OCI-LY7 (cell line): ENCODE measurements around the gene LRBA. TPM values are rescaled to one million over a fixed set of nuclear protein-coding genes. Genes with fewer than 3 reads are reported as not detected.
"Not testable (repeated sequence)": the region's sequence is repeated elsewhere in the genome, so short reads cannot be mapped to it uniquely, and the experiment has no call there.

ENCODE experiments used
- BruUV-seq: library from RNA; stranded (reverse); fragments of 400-500 nt; replicated peaks from 2 replicates; lab custom pipeline; 2021; lab: Mats Ljungman, UMichigan
- CTCF ChIA-PET: fragments of 300-600 bp; sonication (Branson Sonifier 250); formaldehyde crosslinking; loops from one replicate; lab custom pipeline; 2022; ENCODE audit warnings: antibody characterized with exemption; ENCODE audit not compliant: unreplicated experiment; lab: Charles Lee
- POLR2A ChIA-PET: fragments of 300-600 bp; sonication (Branson Sonifier 250); formaldehyde crosslinking; loops from one replicate; lab custom pipeline; 2022; ENCODE audit warnings: antibody characterized with exemption; lab: Charles Lee
- DNase-seq: peaks from one replicate; pipeline ENCODE4 v3.0.0-alpha.2; 2015; ENCODE audit warnings: low spot score
- H2AFZ ChIP-seq: fragments of 200-600 bp; sonication (generic), shearing (Covaris generic); 2 replicates; pipeline ENCODE4 v1.6.1; 2014; ENCODE audit warnings: mild to moderate bottlenecking, antibody characterized with exemption, low read length, moderate library complexity
- H3K27ac ChIP-seq: fragments of 200-600 bp; sonication (generic); 2 replicates; pipeline ENCODE4 v1.5.1; 2014; ENCODE audit warnings: mixed run types, low read depth, mild to moderate bottlenecking, moderate library complexity, low read length, inconsistent platforms; ENCODE audit not compliant: poor library complexity, severe bottlenecking
- H3K36me3 ChIP-seq: fragments of 200-600 bp; sonication (generic); 2 replicates; pipeline ENCODE4 v1.6.1; 2014; ENCODE audit warnings: mild to moderate bottlenecking, antibody characterized with exemption, low read length, moderate library complexity, mixed read lengths; ENCODE audit not compliant: insufficient read depth
- H3K4me1 ChIP-seq: fragments of 200-600 bp; sonication (generic); 2 replicates; pipeline ENCODE4 v1.5.1; 2014; ENCODE audit warnings: mild to moderate bottlenecking, low read length; ENCODE audit not compliant: insufficient read depth, poor library complexity, severe bottlenecking
- H3K4me2 ChIP-seq: fragments of 200-600 bp; sonication (generic); 2 replicates; pipeline ENCODE4 v1.6.1; 2014; ENCODE audit warnings: mild to moderate bottlenecking, low read length
- H3K4me3 ChIP-seq: fragments of 200-600 bp; sonication (generic); 2 replicates; pipeline ENCODE4 v1.5.1; 2014; ENCODE audit warnings: mild to moderate bottlenecking, low read depth, low read length; ENCODE audit not compliant: poor library complexity, severe bottlenecking
- H3K79me2 ChIP-seq: fragments of 200-600 bp; sonication (generic); 2 replicates; pipeline ENCODE4 v1.6.1; 2016; ENCODE audit warnings: low read depth, mild to moderate bottlenecking, low read length, moderate library complexity, mixed read lengths; ENCODE audit not compliant: insufficient read depth
- H3K9me2 ChIP-seq: fragments of 200-600 bp; sonication (generic); 2 replicates; pipeline ENCODE4 v1.6.1; 2016; ENCODE audit warnings: mild to moderate bottlenecking, low read length, mixed read lengths; ENCODE audit not compliant: insufficient read depth
- H3K9me3 ChIP-seq: fragments of 200-600 bp; sonication (generic); 2 replicates; pipeline ENCODE4 v1.6.1; 2014; ENCODE audit warnings: mild to moderate bottlenecking, mixed run types, low read length, mixed read lengths
- H4K20me1 ChIP-seq: fragments of 200-600 bp; sonication (generic); 2 replicates; pipeline ENCODE4 v1.6.1; 2014; ENCODE audit warnings: mild to moderate bottlenecking, antibody characterized with exemption, low read length, moderate library complexity, mixed read lengths; ENCODE audit not compliant: insufficient read depth
- EZH2phosphoT487 ChIP-seq: fragments of 200-600 bp; sonication (generic); IDR thresholded peaks from 2 replicates; pipeline ENCODE4 v1.6.1; 2018; ENCODE audit warnings: low read depth, borderline replicate concordance, mild to moderate bottlenecking, mixed run types, antibody characterized with exemption, low read length, moderate library complexity, mixed read lengths
- intact Hi-C: fragments of 100-400 bp; cut with micrococcal nuclease; formaldehyde crosslinking; loops from one replicate; pipeline ENCODE4 v1.10.0; 2022; ENCODE audit not compliant: unreplicated experiment
- total RNA-seq, 2 experiments: library from RNA; depleted of rRNA in 1 of 2; stranded (reverse); fragments of >200 nt in 1 of 2; shearing (Covaris generic) in 1 of 2; gene quantifications; 2 replicates each; pipeline ENCODE4 v1.2.3, GENCODE V29; 2014 to 2022
- TF ChIP-seq, protein P1 (sequence below): fragments of 200-600 bp; sonication (generic); conservative IDR thresholded peaks from 2 replicates; pipeline ENCODE4 v1.5.1; 2014; ENCODE audit warnings: mild to moderate bottlenecking, antibody characterized with exemption, low read length, moderate library complexity, mixed read lengths

Gene LRBA
- total RNA-seq, 2 experiments from 2014 or later: 60.4 to 66.7 TPM

- Histone ChIP-seq H3K9me2 (no peaks in the 10 kb centered on the region), H3K79me2 (no peaks in the 10 kb centered on the region), H4K20me1 (no peaks in the 10 kb centered on the region), H3K27ac (no peak overlapping the region), H3K9me3 (no peaks in the 10 kb centered on the region), H3K4me1 (no peaks in the 10 kb centered on the region), H3K4me3 (no peak overlapping the region), H3K36me3 (no peaks in the 10 kb centered on the region), H3K4me2 (no peak overlapping the region), H2AFZ (no peak overlapping the region)
- ChIA-PET POLR2A (no interaction called here), CTCF (no interaction called here)
- DNase-seq: no peak
- intact Hi-C loops: no loop called here
- no TSS peak for BruUV-seq
- TF ChIP-seq EZH2phosphoT487: no peak
Measured at GRCh38 chr4:150664935-150665334, 350.1 kb downstream of the LRBA start.

GRCh38 chr4:150662686-150663085 lies 352.4 kb downstream of the LRBA start:
- H4K20me1 ChIP-seq: no peaks in the 10 kb centered on the region
- no TSS peak for BruUV-seq
- H3K79me2 ChIP-seq: no peaks in the 10 kb centered on the region
- CTCF ChIA-PET: no interaction called here
- no peaks in the 10 kb centered on the region for H3K9me2 ChIP-seq
- H3K36me3 ChIP-seq: no peaks in the 10 kb centered on the region
- no peak overlapping the region for H3K27ac ChIP-seq
- H3K9me3 ChIP-seq: no peaks in the 10 kb centered on the region
- intact Hi-C loops: no loop called here
- H3K4me1 ChIP-seq: no peaks in the 10 kb centered on the region
- H2AFZ ChIP-seq: no peak overlapping the region
- no peak for TF ChIP-seq EZH2phosphoT487
- TF ChIP-seq, protein P1, sequence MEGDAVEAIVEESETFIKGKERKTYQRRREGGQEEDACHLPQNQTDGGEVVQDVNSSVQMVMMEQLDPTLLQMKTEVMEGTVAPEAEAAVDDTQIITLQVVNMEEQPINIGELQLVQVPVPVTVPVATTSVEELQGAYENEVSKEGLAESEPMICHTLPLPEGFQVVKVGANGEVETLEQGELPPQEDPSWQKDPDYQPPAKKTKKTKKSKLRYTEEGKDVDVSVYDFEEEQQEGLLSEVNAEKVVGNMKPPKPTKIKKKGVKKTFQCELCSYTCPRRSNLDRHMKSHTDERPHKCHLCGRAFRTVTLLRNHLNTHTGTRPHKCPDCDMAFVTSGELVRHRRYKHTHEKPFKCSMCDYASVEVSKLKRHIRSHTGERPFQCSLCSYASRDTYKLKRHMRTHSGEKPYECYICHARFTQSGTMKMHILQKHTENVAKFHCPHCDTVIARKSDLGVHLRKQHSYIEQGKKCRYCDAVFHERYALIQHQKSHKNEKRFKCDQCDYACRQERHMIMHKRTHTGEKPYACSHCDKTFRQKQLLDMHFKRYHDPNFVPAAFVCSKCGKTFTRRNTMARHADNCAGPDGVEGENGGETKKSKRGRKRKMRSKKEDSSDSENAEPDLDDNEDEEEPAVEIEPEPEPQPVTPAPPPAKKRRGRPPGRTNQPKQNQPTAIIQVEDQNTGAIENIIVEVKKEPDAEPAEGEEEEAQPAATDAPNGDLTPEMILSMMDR: no peak
- no peak overlapping the region for H3K4me2 ChIP-seq
- POLR2A ChIA-PET: no interaction called here
- DNase-seq: no peak
- no peak overlapping the region for H3K4me3 ChIP-seq

DNA sequence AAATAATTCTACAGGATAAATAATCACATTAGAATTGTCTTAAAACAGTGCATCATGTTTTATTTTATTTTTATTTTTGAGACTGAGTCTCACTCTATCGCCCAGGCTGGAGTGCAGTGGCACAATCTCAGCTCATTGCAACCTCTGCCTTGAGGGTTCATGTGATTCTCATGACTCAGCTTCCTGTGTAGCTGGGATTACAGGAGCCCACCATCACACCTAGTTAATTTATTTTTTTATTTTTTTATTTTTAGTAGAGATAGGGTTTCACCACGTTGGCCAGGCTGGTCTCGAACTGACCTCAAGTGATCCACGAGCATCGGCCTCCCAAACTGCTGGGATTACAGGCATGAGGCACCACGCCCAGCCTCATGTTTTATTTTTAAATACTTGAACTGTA lies 353.5 kb downstream of the LRBA start:
- H4K20me1 ChIP-seq, intact Hi-C loops, H3K4me2 ChIP-seq, H3K4me3 ChIP-seq, BruUV-seq, H2AFZ ChIP-seq, H3K4me1 ChIP-seq, H3K9me2 ChIP-seq, CTCF ChIA-PET, H3K9me3 ChIP-seq, H3K79me2 ChIP-seq, DNase-seq, H3K36me3 ChIP-seq, H3K27ac ChIP-seq: not testable (repeated sequence)
- POLR2A ChIA-PET: interaction anchor here (0.6 kb wide), 1 partner anchor 16 kb away, joined by 3 read pairs; no protein-coding TSS in a partner anchor

- H3K4me1 ChIP-seq, H3K27ac ChIP-seq, H3K36me3 ChIP-seq, H3K4me3 ChIP-seq, H2AFZ ChIP-seq, H3K9me3 ChIP-seq, H4K20me1 ChIP-seq, CTCF ChIA-PET, DNase-seq, intact Hi-C loops, POLR2A ChIA-PET, H3K4me2 ChIP-seq, BruUV-seq, H3K79me2 ChIP-seq, H3K9me2 ChIP-seq: not testable (repeated sequence)
Measured at GRCh38 chr4:150658258-150658657, 356.8 kb downstream of the LRBA start.
